Stimulated activated CD4-positive, alpha-beta T cell treated with anti-CD3 and anti-CD28 coated beads, Interleukin-15, amount 100 ng/mL, for 24 hours (primary cell): ENCODE data around the gene TRDN.
"Not testable (repeated sequence)": the region's sequence is repeated elsewhere in the genome, so short reads cannot be mapped to it uniquely, and the experiment has no call there.

Source experiments
- DNase-seq: peaks from one replicate; pipeline ENCODE4 v3.0.0-alpha.2; 2020

TRDN gene

DNA sequence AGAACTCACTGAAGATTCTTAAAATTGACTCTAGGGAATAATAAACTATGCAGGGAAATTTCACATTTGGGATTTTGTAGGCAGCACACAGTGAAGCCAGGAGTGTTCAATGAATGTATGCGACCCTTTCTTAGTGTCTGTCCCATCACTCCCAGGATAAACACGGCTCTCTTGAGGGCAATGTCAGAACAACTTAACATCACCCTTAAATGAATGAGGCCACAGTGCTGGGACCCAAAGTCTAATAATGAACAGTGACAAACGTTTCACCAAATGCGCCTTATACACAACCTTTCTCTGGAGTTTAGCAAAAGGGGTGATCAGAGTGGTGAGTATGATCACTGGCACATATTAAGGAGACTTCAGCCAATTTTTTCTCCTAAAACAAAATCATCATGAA lies 403.4 kb downstream of the TRDN start:
- DNase-seq: no peak

DNA sequence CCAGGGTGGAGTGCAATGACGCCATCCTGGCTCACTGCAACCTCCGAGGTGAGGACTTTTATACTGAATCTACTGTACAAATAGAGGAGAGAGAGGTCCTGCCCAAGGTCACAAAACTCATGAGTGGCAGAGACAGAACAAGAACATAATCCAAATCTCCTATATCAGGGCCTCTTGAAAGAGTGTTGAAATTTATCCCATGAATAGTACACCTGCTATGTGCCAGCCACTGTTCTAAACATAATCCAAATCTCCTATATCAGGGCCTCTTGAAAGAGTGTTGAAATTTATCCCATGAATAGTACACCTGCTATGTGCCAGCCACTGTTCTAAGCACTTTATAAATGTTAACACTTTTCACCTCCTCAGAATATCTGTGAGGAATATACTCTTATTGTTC lies 409.0 kb downstream of the TRDN start:
- DNase-seq: not testable (repeated sequence)

DNA sequence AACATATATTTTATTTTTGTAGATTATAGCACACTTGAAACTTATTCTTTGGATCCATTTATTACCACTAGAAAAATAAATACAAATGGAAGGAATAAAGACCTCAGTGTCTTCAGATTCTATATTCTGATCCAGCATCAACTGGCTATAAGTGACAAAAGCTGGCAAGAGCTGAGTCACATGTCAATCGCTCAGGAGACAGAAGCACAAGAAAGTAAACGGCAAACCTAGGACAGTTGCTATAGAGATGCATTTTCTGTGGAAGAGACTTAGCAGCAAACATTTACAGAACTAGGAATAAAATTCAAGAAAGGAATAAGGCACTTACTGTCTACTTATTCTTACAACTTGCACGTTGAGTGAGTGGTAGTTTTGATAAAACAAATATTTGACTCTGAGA lies 410.4 kb downstream of the TRDN start:
- DNase-seq: no peak

DNA sequence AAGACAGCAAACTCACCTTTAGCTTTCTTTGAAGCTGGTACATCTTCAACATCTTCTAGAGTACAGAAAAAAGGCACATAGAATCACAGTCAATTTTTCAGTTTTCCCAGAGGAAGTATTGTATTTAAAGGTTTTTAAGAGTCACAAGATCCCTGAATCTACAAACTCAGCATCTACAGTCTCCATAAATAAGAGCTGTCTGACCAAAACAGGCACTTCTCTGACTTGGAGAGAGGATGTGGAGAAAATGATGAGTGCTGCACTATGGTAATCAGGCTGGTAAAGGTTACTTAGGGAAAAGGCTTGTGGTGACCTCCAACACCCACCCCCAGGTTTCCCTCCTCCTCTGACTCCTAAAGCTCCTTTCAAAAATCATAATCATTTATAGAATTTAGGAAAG lies 412.7 kb downstream of the TRDN start:
- no peak for DNase-seq

DNA sequence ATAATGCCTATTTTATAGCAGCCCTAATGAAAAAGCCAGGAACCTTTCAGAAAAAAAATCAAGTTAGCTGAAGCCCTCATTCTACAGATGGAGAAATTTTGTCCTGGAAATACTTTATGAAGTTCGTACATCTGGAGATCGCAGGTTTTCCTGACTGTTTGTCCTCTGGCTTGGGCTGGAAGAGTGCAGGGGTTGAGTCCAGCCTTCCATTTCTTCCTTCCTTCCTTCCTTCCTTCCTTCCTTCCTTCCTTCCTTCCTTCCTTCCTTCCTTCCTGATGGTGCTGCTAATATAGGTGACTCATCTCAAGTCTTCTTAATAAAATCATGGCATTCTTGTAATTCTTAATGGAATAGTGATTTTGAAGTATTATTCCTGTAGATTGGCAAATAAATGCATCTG lies 413.3 kb downstream of the TRDN start:
- no peak for DNase-seq

DNA sequence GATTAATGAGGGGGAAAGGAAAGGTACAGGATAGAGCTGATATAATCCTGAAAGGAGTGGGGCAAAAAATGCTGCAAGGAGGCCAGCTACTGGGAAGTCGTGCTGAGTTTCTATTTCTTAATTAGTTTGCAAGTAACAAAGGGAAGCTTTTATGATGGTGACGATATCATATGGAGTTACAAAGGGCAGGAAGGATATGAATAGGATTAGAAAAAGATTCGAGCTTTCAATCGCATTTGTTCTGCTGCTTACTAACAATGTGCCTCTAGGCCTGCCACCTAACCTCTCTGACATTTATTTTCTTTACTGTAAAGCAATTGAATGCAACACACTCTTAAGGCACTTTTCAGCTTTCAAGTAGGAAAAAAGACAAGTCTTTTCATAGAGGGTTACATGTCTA lies 421.5 kb downstream of the TRDN start:
- DNase-seq: no peak

DNA sequence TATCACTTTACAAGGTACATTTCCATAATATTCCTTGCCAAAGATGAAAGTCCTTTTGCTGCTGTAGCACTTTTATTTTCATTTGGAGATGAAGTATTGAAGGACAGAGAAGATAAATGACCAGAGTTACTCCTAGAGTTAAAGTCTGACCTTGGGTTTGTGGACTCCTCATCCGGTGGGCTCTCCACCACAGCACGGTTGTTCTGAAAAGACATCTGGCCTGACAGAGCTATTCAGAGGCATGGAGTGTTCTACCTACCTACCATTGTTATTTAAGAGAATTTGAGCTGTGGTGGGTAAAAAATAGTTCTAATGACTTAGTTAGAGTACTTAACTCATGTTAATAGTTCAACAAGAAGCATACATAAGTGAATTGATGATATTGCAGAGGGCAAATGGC lies 422.3 kb downstream of the TRDN start:
- DNase-seq: no peak

DNA sequence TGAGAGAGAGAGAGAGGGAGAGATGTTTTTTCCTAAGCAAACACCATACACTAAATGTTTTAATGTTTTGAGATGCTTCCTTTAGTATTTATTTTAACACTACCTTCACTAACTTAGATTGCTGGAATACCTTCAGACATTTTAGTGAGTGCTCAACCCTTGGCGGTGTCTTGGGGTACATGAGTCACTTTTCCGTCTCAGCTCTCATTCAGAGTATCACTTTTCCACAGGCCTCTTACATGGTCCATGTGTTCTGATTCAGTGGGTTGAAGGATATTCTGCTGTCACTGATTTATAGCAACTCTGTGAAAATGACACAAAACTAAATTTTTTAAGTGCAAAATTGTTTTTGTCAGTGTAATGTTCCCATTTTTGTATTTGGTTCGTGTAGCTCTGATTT lies 422.8 kb downstream of the TRDN start:
- no peak for DNase-seq

DNA sequence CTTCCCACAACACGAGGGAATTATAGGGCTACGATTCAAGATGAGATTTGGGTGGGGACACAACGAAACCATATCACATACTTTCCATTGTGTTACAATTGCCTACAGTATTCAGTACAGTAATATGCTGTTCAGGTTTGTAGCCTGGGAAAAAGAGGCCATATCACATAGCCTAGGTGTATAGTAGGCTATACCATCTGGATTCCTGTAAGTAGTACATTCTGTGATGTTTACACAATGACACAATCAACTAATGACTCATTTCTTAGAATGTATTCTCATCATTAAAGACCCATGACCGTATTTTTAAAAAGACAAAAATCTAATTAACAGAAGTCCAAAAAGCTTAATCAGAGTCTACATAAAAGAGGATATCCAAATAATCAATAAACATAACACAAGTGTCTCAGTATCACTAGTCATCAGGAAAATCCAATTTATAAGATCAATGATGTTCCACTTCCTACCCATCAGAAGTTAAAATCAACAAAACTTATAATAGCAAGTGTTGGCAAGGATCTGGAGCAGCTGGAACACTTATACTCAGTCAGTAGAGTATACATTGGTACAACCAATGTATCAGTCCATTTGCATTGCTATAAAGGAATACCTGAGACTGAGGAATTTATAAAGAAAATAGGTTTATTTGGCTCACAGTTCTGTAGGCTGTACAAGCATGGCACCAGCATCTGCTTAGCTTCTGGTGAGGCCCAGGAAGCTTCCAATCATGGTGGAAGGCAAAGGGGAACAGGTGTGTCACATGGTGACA lies 424.8 kb downstream of the TRDN start:
- no peak for DNase-seq

DNA sequence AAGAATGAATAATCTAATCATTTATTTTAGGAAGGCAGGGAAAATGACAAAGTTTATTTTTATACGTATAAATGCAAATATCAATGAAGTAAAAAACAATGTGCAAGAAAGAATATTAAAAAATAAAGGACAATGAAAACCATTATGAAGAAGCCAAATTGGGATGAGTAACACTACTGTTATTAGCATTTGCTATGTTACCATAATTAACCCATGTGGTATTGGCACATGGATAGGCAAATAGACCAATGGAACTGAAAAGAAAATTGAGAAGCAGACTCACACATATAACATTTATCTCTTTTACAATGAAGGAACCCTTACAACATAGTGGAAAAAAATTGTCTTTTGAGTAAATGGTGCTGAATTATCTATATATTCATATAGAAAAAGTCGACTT lies 426.1 kb downstream of the TRDN start:
- no peak for DNase-seq

DNA sequence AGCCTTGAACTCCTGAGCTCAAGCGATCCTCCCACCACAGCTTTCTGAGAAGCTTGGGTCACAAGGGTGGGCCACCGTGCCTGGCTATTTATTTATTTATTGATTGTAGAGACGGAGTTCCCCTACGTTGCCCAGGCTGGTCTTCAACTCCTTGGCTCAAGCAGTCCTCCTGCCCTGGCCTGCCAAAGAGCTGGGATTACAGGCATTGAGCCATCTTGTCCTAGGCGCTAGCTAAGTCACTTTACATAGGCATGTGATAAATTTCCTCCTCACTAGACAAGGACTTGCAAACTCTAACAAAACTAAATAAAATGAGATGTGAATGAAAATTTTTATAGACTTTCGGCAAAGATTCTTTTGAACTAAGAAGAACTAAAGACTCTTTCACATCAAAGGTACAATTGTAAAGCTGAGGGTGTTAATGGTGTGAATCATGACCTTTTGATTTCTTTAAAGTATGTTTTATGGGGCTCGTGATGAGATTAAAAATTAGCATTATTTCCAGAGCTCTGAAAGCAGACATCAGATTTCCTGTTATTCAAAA lies 428.7 kb downstream of the TRDN start:
- DNase-seq: no peak

DNA sequence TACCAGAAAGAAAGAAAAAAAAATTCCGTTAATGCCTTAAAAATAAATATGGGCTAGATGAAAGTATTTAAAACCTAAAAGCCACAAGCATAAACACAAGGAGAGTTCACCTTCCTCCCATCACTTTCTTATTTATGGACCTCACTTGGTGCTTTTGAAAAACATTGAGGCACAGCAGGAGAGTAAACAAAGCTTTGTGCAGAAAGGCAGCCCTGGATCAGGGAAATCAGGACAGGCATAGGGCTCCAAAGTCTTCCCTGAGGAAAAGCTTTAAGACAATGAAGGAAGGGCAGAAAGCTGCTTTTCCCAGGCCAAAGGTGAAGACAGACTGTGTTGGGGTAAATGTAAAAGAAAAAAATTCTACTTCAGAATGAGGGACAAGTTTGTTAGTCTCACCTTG lies 432.8 kb downstream of the TRDN start:
- DNase-seq: no peak

DNA sequence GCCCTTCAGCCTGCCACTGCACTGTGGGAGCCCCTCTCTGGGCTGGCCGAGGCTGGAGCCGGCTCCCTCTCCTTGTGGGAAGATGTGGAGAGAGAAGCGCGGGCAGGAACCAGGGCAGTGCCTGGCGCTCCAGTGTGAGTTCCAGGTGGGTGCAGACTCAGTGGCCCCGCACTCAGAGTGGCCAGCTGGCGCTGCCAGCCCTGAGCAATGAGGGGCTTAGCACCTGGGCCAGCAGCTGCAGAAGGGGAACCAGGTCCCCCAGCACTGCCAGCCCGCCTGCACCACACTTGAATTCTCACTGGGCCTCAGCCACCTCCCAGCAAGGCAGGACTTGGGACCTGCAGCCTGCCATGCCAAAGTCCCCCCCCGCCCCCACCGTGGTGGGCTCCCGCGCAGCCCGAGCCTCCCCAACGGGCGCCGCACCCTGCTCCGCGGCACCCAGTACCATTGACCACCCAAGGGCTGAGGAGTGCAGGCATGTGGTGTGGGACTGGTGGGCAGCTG lies 434.8 kb downstream of the TRDN start:
- DNase-seq: no peak

DNA sequence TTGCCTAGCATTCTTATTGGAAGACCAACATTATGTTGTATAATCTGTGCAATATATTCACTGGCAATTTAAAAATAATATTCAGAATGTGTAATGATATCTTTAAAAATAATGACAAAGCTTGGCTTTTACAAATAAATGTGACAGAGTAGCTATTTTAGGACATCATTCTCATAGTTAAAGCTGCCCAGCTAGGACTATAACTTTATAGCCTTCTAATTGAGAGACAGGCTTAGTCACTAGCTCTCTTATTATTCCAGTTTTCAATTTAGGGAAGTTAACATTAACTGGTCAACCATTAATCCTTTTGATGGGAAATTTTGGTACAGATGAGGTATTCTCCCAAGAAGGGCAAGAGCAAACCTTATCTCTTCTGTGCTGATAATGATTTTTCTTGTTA lies 443.5 kb downstream of the TRDN start:
- no peak for DNase-seq

DNA sequence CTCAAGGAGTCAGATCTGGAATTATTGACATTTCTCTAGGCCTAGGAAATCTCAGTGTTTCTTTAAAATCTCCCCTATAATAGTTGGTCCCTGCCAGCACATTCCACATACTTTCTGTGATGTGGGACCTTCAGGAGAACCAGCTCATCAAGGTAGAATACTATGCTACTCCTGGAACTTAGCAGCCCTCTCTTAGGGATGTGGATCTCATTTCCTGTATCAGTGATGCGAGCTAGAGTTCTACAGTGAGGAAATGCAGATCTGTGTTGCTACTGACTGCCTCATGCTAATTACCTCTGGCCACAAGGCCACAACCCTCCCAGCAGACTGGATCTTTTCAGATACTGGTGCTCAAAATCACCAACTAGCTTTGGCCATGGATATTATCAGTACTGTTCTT lies 446.9 kb downstream of the TRDN start:
- DNase-seq: no peak

DNA sequence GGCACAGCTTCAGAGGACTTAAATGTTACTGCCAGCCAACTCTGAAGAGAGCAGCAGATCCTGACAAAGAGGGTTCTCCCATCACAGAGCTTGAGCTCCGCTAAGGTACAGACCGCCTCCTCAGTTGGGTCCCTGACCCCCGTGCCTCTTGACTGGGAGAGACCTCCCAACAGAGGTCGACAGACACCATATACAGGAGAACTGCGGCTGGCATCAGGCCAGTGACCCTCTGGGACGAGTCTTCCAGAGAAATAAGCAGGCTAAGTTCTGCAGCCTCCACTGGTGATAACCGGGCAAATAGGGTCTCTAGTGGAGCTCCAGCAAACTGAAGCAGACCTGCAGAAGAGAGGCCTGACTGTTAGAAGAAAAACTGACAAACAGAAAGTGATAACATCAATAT lies 453.8 kb downstream of the TRDN start:
- no peak for DNase-seq

DNA sequence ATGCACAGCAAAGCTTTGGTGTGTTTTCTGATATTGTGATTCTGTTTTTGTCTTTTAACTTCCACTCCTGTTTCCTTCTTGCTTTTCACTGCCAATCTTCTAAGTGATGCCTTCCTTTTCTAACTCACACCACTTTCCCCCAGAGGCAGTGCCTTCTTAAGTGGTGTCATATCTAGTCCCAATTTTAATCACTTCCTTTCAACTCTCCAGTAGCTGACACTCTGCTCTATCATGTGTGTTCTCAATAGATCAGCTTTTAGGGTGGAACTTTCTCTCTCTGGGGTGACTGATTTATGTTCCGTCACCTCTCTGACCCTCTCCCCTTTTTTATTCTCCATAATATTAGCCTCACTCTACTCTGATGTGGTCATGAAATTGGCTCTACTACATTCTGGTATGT lies 460.0 kb downstream of the TRDN start:
- no peak for DNase-seq

DNA sequence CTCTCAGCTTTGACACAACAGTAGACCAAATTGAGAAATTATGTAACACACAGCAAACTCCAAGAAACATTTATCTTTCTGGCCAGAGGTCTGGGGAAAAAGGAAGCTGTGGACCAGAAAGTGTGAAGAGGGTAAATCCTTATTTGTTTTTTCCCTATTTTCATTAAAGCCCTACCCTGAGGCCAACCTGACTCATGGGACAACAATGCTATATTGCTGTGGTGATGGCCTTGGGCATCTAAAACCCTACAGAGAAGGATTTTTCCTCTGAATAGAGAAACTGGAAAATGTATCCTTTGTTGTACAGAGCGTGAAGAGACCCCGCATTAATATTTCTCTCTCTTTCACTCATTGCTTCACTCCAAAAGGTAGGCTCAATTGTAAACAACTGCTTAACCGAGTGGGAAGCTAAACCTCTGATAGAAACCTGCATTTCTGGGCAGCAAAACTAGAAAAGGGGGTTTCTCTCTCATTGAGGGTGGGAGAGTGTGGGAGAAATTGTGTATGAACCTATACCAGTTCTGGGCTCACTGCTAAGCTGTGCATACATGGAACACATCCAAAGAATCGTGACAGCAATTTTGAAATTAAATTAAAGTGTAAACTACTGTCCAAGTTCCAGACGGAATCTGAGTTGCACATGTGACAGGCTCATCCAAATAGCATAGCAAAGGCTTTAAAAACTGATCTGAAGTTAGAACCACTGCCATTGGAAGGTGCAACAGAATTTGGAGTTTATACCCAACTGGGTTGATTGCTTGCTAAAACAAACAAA lies 465.2 kb downstream of the TRDN start:
- no peak for DNase-seq

DNA sequence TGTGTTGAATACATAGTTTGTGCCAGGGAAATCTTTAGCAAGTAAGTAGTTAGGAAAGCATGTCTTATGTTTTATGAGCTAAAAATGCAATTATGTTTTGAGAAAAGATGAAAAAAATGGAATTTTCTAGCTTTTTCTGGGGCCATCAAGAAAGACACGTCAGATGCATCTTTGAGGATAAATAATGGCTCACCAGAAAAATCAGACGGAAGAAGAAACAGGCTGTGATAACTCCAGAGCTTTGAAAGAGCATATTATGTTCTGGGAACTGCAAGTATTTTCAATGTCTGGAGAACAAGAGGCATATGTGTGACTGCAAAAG lies 467.0 kb downstream of the TRDN start:
- DNase-seq: no peak

DNA sequence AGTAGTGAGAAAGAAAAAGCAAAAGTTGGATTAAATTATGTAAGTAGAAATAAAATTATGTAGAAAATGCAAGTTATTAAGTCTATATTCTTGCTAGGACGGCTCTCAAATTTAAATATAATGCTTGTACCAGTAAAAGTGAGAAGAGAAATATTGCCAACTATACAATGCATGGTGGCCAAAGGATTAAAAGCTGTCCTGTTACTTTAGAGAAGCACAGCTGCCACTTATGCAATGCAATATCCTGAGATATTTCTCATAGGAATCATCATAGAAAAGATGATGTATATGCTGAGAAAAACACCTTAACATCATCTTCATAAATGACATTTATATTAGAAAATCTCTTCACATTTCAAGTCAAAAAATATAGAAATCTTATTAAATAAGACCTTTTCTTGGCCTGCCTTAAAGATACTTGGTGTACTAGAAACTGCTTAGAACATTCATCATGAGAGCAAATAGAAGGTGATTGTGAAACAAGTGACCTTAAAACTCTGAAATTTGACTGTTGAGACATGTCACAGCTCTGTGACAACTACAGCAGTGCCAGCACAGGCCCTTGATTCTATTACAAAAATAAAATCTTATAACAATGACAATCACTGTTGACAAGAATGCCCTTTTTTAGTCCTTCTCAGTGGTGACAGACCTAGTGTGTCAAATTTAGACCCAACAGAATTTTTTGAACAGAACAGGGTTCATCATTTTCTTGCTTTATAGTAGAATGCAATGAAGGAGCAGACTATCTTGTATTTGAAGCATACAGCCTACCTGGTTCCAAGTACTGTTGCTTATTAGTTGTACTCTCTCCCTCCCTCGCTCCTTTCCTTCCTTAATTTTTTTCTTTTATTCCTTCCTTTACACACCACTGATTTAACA lies 467.6 kb downstream of the TRDN start:
- no peak for DNase-seq

DNA sequence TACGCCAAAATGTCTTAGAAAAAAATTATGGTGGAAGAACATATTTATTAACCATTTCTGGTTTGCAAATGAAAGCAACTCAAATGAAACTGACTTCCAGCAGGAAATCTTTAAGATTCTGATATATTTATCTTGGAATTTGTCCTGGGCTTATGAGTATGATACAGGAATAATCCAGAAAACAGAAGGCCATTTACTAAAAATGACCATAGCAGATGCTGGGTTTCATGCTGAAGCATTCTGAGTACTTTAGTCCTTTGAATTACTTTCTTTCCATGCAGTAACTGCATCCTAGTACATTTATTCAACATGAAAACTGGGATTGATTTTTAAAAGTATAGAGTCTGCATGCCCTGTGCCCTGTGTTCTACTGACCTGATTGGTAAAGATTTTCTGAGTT lies 468.3 kb downstream of the TRDN start:
- no peak for DNase-seq
